ENCODE results near the gene TTLL11.
"Not testable (repeated sequence)": the region's sequence is repeated elsewhere in the genome, so short reads cannot be mapped to it uniquely, and the experiment has no call there.

- TF ChIP-seq, protein P1, sequence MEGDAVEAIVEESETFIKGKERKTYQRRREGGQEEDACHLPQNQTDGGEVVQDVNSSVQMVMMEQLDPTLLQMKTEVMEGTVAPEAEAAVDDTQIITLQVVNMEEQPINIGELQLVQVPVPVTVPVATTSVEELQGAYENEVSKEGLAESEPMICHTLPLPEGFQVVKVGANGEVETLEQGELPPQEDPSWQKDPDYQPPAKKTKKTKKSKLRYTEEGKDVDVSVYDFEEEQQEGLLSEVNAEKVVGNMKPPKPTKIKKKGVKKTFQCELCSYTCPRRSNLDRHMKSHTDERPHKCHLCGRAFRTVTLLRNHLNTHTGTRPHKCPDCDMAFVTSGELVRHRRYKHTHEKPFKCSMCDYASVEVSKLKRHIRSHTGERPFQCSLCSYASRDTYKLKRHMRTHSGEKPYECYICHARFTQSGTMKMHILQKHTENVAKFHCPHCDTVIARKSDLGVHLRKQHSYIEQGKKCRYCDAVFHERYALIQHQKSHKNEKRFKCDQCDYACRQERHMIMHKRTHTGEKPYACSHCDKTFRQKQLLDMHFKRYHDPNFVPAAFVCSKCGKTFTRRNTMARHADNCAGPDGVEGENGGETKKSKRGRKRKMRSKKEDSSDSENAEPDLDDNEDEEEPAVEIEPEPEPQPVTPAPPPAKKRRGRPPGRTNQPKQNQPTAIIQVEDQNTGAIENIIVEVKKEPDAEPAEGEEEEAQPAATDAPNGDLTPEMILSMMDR (IDR thresholded peaks at IDR 0.05), result not testable (repeated sequence)
- not testable (repeated sequence) for TF ChIP-seq POLR2A (IDR thresholded peaks at IDR 0.05)
These were observed 198.7 kb downstream of the TTLL11 start for GRCh38 chr9:121894380-121894779.
